Measurements from ENCODE around the gene SERINC4.

DNA sequence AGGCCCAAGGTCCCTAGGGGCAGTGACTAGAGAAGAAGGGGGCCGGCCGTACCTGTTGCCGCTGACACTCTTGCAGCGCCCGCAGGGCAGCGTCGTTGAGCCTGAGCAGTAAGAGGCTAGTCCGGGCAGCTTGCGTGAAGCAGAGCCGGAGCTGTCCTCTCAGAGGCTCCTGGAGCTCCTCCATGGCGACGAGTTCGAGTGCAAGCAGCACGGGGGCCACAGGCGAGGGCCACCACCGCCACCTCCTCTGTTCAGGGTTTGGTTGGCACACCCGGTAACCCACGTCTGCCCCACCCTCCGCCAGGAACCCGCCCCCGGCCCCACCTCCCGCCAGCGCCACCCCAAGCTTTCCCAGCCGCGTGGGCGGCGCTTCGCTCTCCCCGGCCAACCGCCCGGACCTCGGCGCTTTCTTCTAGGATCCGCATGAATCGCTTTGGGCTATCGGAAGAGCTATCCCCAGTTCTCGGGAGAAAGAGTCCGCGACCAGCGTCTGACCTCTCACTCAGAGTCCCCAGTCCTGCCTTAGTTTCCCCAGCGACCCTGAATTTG lies 23.2 kb downstream of the SERINC4 start, which contains the start of gene ELL3:
- no peak for TF ChIP-seq RCOR1 (IDR thresholded peaks at IDR 0.05; ENCODE audit: low read length)
- no peak for TF ChIP-seq TEAD4 (IDR thresholded peaks at IDR 0.05; ENCODE audit: borderline replicate concordance, insufficient read depth)
- TF ChIP-seq, protein P1, sequence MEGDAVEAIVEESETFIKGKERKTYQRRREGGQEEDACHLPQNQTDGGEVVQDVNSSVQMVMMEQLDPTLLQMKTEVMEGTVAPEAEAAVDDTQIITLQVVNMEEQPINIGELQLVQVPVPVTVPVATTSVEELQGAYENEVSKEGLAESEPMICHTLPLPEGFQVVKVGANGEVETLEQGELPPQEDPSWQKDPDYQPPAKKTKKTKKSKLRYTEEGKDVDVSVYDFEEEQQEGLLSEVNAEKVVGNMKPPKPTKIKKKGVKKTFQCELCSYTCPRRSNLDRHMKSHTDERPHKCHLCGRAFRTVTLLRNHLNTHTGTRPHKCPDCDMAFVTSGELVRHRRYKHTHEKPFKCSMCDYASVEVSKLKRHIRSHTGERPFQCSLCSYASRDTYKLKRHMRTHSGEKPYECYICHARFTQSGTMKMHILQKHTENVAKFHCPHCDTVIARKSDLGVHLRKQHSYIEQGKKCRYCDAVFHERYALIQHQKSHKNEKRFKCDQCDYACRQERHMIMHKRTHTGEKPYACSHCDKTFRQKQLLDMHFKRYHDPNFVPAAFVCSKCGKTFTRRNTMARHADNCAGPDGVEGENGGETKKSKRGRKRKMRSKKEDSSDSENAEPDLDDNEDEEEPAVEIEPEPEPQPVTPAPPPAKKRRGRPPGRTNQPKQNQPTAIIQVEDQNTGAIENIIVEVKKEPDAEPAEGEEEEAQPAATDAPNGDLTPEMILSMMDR (IDR thresholded peaks at IDR 0.05) = no peak
- TF ChIP-seq MEF2A (IDR thresholded peaks at IDR 0.05; ENCODE audit: borderline replicate concordance, low read depth) = no peak
- TF ChIP-seq, protein P2, sequence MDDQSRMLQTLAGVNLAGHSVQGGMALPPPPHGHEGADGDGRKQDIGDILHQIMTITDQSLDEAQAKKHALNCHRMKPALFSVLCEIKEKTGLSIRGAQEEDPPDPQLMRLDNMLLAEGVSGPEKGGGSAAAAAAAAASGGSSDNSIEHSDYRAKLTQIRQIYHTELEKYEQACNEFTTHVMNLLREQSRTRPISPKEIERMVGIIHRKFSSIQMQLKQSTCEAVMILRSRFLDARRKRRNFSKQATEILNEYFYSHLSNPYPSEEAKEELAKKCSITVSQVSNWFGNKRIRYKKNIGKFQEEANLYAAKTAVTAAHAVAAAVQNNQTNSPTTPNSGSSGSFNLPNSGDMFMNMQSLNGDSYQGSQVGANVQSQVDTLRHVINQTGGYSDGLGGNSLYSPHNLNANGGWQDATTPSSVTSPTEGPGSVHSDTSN (IDR thresholded peaks at IDR 0.05) = no peak
